HepG2 (cell line): ENCODE data around the gene ADM. TPM values are rescaled to one million over a fixed set of nuclear protein-coding genes. Genes with fewer than 3 reads are reported as not detected.
A peak's percentile ranks its signal among the peaks of the same experiment; 100 is the strongest.

Experiments used
- BRCA1 ChIP-seq: sonication (generic); formaldehyde crosslinking; IDR thresholded peaks from 2 replicates; pipeline ENCODE4 v1.4.0; 2020; ENCODE audit warnings: missing genetic modification reagents
- GTF2F1 ChIP-seq: fragments of 150-350 bp; IDR thresholded peaks from 2 replicates; pipeline ENCODE4 v1.6.1; 2014; ENCODE audit warnings: low read length
- GZF1 ChIP-seq: sonication (generic); formaldehyde crosslinking; IDR thresholded peaks from 2 replicates; pipeline ENCODE4 v1.5.1; 2020; ENCODE audit warnings: mild to moderate bottlenecking, missing genetic modification reagents
- HES4 ChIP-seq: sonication (generic); formaldehyde crosslinking; IDR thresholded peaks from 2 replicates; pipeline ENCODE4 v1.9.0; 2021; ENCODE audit warnings: mild to moderate bottlenecking, missing genetic modification reagents, borderline replicate concordance
- MTF1 ChIP-seq: sonication (generic); formaldehyde crosslinking; IDR thresholded peaks from 2 replicates; pipeline ENCODE4 v1.5.0; 2020; ENCODE audit warnings: missing genetic modification reagents
- MYC ChIP-seq: sonication (generic); formaldehyde crosslinking; IDR thresholded peaks from 2 replicates; pipeline ENCODE4 v1.9.0; 2021; ENCODE audit warnings: missing genetic modification reagents, borderline replicate concordance
- NKX3-1 ChIP-seq: sonication (generic); formaldehyde crosslinking; IDR thresholded peaks from 2 replicates; pipeline ENCODE4 v1.5.0; 2020; ENCODE audit warnings: missing genetic modification reagents
- THRA ChIP-seq: sonication (generic); formaldehyde crosslinking; IDR thresholded peaks from 2 replicates; pipeline ENCODE4 v1.4.0; 2020; ENCODE audit warnings: missing genetic modification reagents, borderline replicate concordance
- ZBTB2 ChIP-seq: sonication (generic); formaldehyde crosslinking; IDR thresholded peaks from 2 replicates; pipeline ENCODE4 v1.8.0; 2022; ENCODE audit warnings: low read depth, missing genetic modification reagents
- ZBTB33 ChIP-seq: sonication (generic); formaldehyde crosslinking; IDR thresholded peaks from 2 replicates; pipeline ENCODE4 v1.4.0; 2020; ENCODE audit warnings: missing genetic modification reagents
- ZHX1 ChIP-seq: sonication (generic); formaldehyde crosslinking; IDR thresholded peaks from 2 replicates; pipeline ENCODE4 v1.8.1; 2022; ENCODE audit warnings: low read depth, mild to moderate bottlenecking, missing genetic modification reagents
- ZMYM4 ChIP-seq: sonication (generic); formaldehyde crosslinking; IDR thresholded peaks from 2 replicates; pipeline ENCODE4 v1.8.1; 2023; ENCODE audit warnings: mild to moderate bottlenecking, missing genetic modification reagents
- ZNF136 ChIP-seq: sonication (generic); formaldehyde crosslinking; IDR thresholded peaks from 2 replicates; pipeline ENCODE4 v1.8.1; 2022; ENCODE audit warnings: low read depth, mild to moderate bottlenecking, moderate library complexity, missing genetic modification reagents
- ZNF331 ChIP-seq: sonication (generic); formaldehyde crosslinking; IDR thresholded peaks from 2 replicates; pipeline ENCODE4 v1.4.0; 2020; ENCODE audit warnings: missing genetic modification reagents
- ZNF333 ChIP-seq: sonication (generic); formaldehyde crosslinking; IDR thresholded peaks from 2 replicates; pipeline ENCODE4 v1.4.0; 2020; ENCODE audit warnings: mild to moderate bottlenecking, missing genetic modification reagents, borderline replicate concordance
- ZNF343 ChIP-seq: sonication (generic); formaldehyde crosslinking; IDR thresholded peaks from 2 replicates; pipeline ENCODE4 v1.4.0; 2020; ENCODE audit warnings: mild to moderate bottlenecking, missing genetic modification reagents
- ZNF530 ChIP-seq: sonication (generic); formaldehyde crosslinking; IDR thresholded peaks from 2 replicates; pipeline ENCODE4 v1.5.0; 2020; ENCODE audit warnings: low read depth, mild to moderate bottlenecking, missing genetic modification reagents
- ZNF557 ChIP-seq: sonication (generic); formaldehyde crosslinking; IDR thresholded peaks from 2 replicates; pipeline ENCODE4 v1.4.0; 2020; ENCODE audit warnings: missing genetic modification reagents
- ZNF564 ChIP-seq: sonication (generic); formaldehyde crosslinking; IDR thresholded peaks from 2 replicates; pipeline ENCODE4 v1.8.1; 2023; ENCODE audit warnings: mild to moderate bottlenecking, missing genetic modification reagents
- ZNF605 ChIP-seq: sonication (generic); formaldehyde crosslinking; IDR thresholded peaks from 2 replicates; pipeline ENCODE4 v1.8.0; 2022; ENCODE audit warnings: mild to moderate bottlenecking, missing genetic modification reagents
- polyA plus RNA-seq, 8 experiments: library from polyadenylated mRNA; depleted of rRNA in 3 of 8; stranded (reverse) in 7 of 8; unstranded in 1 of 8; fragments of >200 nt; fragmentation: Illumina TruSeq in 4 of 8; extraction: Trizol in 4 of 8; gene quantifications; 2 replicates each; pipeline versions ENCODE4 v1.2.1 to v1.2.3, GENCODE V29; 2011 to 2016; ENCODE audit warnings: low read depth in 4 of 8, missing spikeins in 1 of 8, mixed read lengths in 1 of 8; ENCODE audit not compliant: insufficient read depth in 1 of 8
- total RNA-seq, 5 experiments: library from RNA; depleted of rRNA; stranded (reverse); fragments of >200 nt; fragmentation: Illumina TruSeq; extraction: Trizol; gene quantifications; 2 replicates each; pipeline ENCODE4 v1.2.3, GENCODE V29; 2016; ENCODE audit warnings: low read depth in 1 of 5
- TF ChIP-seq, protein P1 (sequence below): sonication (generic); formaldehyde crosslinking; IDR thresholded peaks from 2 replicates; pipeline ENCODE4 v1.4.0; 2020; ENCODE audit warnings: mild to moderate bottlenecking, missing genetic modification reagents

ADM gene
- total and polyA plus RNA-seq, 2 of the 13 experiments (the other 11 are each of a cell fraction or from before 2014, with no cell fraction given): 10.7 to 26.1 TPM

- TF ChIP-seq ZBTB2 (CRISPR knock-in tag) (no peak), NKX3-1 (0 out of 2 replicates have a peak, but pooled peaks have one; percentile 48), ZNF605 (peak; percentile 55), MTF1 (CRISPR knock-in tag) (no peak), BRCA1 (CRISPR knock-in tag) (no peak), GTF2F1 (0 out of 2 replicates have a peak, but pooled peaks have one; percentile 46), ZMYM4 (peak; percentile 92), GZF1 (no peak), ZNF343 (no peak), ZBTB33 (CRISPR knock-in tag) (peak; percentile 31; the same call in 1 of the 2 replicates), ZNF530 (CRISPR knock-in tag) (no peak), MYC (CRISPR knock-in tag) (peak; percentile 65; the same call in 1 of the 2 replicates), ZHX1 (CRISPR knock-in tag) (peak; percentile 24; the same call in 1 of the 2 replicates), HES4 (CRISPR knock-in tag) (no peak), ZNF136 (CRISPR knock-in tag) (0 out of 2 replicates have a peak, but pooled peaks have one; percentile 72), THRA (CRISPR knock-in tag) (peak; percentile 95), ZNF331 (peak; percentile 88), ZNF564 (CRISPR knock-in tag) (no peak; the same call in 1 of the 2 replicates), ZNF333 (CRISPR knock-in tag) (no peak), ZNF557 (0 out of 2 replicates have a peak, but pooled peaks have one; percentile 46)
- TF ChIP-seq, protein P1, sequence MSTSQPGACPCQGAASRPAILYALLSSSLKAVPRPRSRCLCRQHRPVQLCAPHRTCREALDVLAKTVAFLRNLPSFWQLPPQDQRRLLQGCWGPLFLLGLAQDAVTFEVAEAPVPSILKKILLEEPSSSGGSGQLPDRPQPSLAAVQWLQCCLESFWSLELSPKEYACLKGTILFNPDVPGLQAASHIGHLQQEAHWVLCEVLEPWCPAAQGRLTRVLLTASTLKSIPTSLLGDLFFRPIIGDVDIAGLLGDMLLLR: 0 out of 2 replicates have a peak, but pooled peaks have one; percentile 35
Measured at GRCh38 chr11:10326012-10326964, 21.4 kb downstream of the ADM start (continued).
